DOHH2 (cell line): ENCODE results near the gene CRELD1.

Source experiments
- H3F3A ChIP-seq: fragments of 200-600 bp; sonication (generic), shearing (Covaris generic); 2 replicates; pipeline ENCODE4 v1.6.0; 2016; ENCODE audit warnings: antibody characterized with exemption, mild to moderate bottlenecking; ENCODE audit not compliant: control insufficient read depth, insufficient read depth
- H3K27ac ChIP-seq: fragments of 200-600 bp; sonication (generic); 2 replicates; pipeline ENCODE4 v1.5.1; 2014; ENCODE audit warnings: low read depth, mild to moderate bottlenecking, low read length, moderate library complexity
- H3K27me3 ChIP-seq: fragments of 200-600 bp; sonication (generic); 2 replicates; pipeline ENCODE4 v1.6.1; 2014; ENCODE audit warnings: mild to moderate bottlenecking, low read length, mixed read lengths; ENCODE audit not compliant: control insufficient read depth
- H3K36me3 ChIP-seq: fragments of 200-600 bp; sonication (generic); 2 replicates; pipeline ENCODE4 v1.6.1; 2014; ENCODE audit warnings: mild to moderate bottlenecking, low read length, moderate library complexity, mixed read lengths; ENCODE audit not compliant: control insufficient read depth
- H3K4me1 ChIP-seq: fragments of 200-600 bp; sonication (generic); 2 replicates; pipeline ENCODE4 v1.6.1; 2014; ENCODE audit warnings: mild to moderate bottlenecking, low read length, mixed read lengths; ENCODE audit not compliant: control insufficient read depth
- H3K4me2 ChIP-seq: fragments of 200-600 bp; sonication (generic); 2 replicates; pipeline ENCODE4 v1.6.0; 2014; ENCODE audit warnings: mild to moderate bottlenecking, low read length, moderate library complexity
- H3K4me3 ChIP-seq: fragments of 200-600 bp; sonication (generic); 2 replicates; pipeline ENCODE4 v1.5.1; 2014; ENCODE audit warnings: mild to moderate bottlenecking, low read length, mixed read lengths
- H3K79me2 ChIP-seq: fragments of 200-600 bp; sonication (generic); 2 replicates; pipeline ENCODE4 v1.6.1; 2014; ENCODE audit warnings: mild to moderate bottlenecking, low read length, mixed read lengths; ENCODE audit not compliant: control insufficient read depth
- H3K9me2 ChIP-seq: fragments of 200-600 bp; sonication (generic); replicated peaks from 2 replicates; pipeline ENCODE4 v1.6.1; 2014; ENCODE audit warnings: mild to moderate bottlenecking, low read length, mixed read lengths; ENCODE audit not compliant: control insufficient read depth
- H3K9me3 ChIP-seq: fragments of 200-600 bp; sonication (generic); 2 replicates; pipeline ENCODE4 v1.6.1; 2014; ENCODE audit warnings: antibody characterized with exemption, low read length, mixed read lengths; ENCODE audit not compliant: control insufficient read depth, insufficient read depth
- H4K20me1 ChIP-seq: fragments of 200-600 bp; sonication (generic); 2 replicates; pipeline ENCODE4 v1.6.0; 2014; ENCODE audit warnings: low read depth, mild to moderate bottlenecking, antibody characterized with exemption, low read length, moderate library complexity; ENCODE audit not compliant: control insufficient read depth, insufficient read depth
- EZH2phosphoT487 ChIP-seq: fragments of 200-600 bp; sonication (generic); IDR thresholded peaks from 2 replicates; pipeline ENCODE4 v1.6.1; 2017; ENCODE audit warnings: borderline replicate concordance, mild to moderate bottlenecking, antibody characterized with exemption, low read length, moderate library complexity, mixed read lengths
- TF ChIP-seq, protein P1 (sequence below): fragments of 200-600 bp; sonication (generic); IDR thresholded peaks from one replicate; pipeline ENCODE4 v1.5.1; 2014; ENCODE audit warnings: antibody characterized with exemption, mild to moderate bottlenecking, low read depth, low read length; ENCODE audit not compliant: poor library complexity, severe bottlenecking

CRELD1 gene

DNA sequence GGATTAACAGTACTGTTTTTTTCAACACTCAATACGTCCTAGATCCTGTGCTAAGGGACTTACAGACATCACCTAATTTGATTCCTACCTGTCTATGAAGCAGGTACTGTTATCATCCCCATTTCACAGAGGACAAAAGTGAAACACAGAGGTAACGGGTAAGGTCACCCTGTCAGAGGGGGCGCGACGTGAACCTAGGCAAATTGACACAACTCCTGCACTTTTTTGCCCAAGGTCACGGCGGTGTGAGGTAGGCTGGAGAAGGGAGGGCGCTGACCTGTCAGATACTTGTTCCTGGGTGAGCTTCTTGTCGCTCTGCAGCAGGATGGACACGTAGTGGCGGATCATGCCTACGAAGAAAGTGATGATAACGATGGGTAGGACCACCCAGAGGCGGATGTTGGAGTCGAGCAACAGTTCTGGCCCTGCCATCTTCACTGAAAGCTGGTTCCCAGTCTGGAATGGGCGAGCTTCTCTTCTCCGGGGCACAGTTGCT is 52.6 kb downstream of the CRELD1 start:
- H3F3A ChIP-seq = no peaks in the 10 kb centered on the region
- no peaks in the 10 kb centered on the region for H3K9me2 ChIP-seq
- H3K36me3 ChIP-seq = peaks cover 28% of the 10 kb centered on the region
- H3K9me3 ChIP-seq = no peaks in the 10 kb centered on the region
- no peaks in the 10 kb centered on the region for H4K20me1 ChIP-seq
- H3K4me2 ChIP-seq = peak overlapping the region; percentile 67
- H3K4me3 ChIP-seq = peak overlapping the region; percentile 73
- H3K79me2 ChIP-seq = peaks cover 77% of the 10 kb centered on the region
- H3K27me3 ChIP-seq = no peaks in the 10 kb centered on the region
- peaks cover 22% of the 10 kb centered on the region for H3K4me1 ChIP-seq
- no peak overlapping the region for H3K27ac ChIP-seq
- TF ChIP-seq EZH2phosphoT487 = no peak
- TF ChIP-seq, protein P1, sequence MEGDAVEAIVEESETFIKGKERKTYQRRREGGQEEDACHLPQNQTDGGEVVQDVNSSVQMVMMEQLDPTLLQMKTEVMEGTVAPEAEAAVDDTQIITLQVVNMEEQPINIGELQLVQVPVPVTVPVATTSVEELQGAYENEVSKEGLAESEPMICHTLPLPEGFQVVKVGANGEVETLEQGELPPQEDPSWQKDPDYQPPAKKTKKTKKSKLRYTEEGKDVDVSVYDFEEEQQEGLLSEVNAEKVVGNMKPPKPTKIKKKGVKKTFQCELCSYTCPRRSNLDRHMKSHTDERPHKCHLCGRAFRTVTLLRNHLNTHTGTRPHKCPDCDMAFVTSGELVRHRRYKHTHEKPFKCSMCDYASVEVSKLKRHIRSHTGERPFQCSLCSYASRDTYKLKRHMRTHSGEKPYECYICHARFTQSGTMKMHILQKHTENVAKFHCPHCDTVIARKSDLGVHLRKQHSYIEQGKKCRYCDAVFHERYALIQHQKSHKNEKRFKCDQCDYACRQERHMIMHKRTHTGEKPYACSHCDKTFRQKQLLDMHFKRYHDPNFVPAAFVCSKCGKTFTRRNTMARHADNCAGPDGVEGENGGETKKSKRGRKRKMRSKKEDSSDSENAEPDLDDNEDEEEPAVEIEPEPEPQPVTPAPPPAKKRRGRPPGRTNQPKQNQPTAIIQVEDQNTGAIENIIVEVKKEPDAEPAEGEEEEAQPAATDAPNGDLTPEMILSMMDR = no peak

GRCh38 chr3:9994086-9994844 is 60.6 kb downstream of the CRELD1 start:
- Histone ChIP-seq H4K20me1 (no peaks in the 10 kb centered on the region), H3K4me3 (no peak overlapping the region), H3K27me3 (no peaks in the 10 kb centered on the region), H3K27ac (no peak overlapping the region), H3K9me2 (no peaks in the 10 kb centered on the region), H3F3A (no peaks in the 10 kb centered on the region), H3K36me3 (peaks cover 71% of the 10 kb centered on the region), H3K4me2 (no peak overlapping the region), H3K79me2 (peaks cover 91% of the 10 kb centered on the region), H3K9me3 (no peaks in the 10 kb centered on the region), H3K4me1 (no peaks in the 10 kb centered on the region)
- TF ChIP-seq EZH2phosphoT487 = no peak
- TF ChIP-seq, protein P1 = no peak
